ENCODE data around the gene TMEM161B. TPM values are rescaled to one million over a fixed set of nuclear protein-coding genes. Genes with fewer than 3 reads are reported as not detected.

TMEM161B gene
- total RNA-seq, 1 donor from 2014 or later: 17.4 TPM

DNA sequence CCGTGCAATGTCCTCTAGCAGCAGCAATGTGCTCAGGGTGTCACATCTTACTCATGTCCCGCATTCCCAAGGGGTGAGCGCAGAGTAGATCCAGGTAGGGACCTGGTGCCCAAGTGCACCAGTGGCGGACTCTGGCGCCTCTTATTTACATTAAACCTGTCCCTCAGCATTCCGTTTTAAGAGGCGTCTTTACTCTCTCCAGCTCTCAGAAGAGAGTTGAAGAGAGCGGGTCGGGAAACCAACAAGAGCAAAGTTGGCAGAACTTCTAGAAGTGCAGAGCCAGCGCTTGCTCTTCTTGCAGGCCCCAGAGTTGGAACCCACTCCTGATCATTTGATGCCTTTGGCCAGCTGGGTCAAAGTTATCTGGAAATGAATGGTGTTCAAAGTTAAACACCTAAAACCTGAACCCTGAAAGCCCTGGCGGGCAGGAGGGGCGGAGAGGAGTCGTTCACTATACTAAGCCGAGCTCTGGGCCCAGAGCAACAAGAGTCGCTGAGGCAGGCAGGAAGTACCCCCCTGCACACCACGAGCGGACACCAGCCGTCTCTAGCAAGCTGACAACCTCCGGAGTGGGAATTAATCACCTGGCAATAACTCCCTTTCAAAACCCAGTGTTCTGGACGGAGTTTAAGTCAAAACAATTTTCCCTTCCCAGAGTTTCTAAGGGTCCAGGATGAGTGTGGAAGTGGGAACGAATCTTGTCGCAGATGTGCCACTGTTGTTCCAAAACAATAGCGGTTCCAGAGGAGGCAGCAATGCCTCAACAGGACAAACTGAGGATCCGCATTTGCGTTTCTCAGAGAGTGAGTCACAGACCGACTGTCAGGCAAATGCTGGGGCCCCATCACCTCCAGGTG, 122.8 kb downstream of the TMEM161B start:
- TF ChIP-seq, protein P1, sequence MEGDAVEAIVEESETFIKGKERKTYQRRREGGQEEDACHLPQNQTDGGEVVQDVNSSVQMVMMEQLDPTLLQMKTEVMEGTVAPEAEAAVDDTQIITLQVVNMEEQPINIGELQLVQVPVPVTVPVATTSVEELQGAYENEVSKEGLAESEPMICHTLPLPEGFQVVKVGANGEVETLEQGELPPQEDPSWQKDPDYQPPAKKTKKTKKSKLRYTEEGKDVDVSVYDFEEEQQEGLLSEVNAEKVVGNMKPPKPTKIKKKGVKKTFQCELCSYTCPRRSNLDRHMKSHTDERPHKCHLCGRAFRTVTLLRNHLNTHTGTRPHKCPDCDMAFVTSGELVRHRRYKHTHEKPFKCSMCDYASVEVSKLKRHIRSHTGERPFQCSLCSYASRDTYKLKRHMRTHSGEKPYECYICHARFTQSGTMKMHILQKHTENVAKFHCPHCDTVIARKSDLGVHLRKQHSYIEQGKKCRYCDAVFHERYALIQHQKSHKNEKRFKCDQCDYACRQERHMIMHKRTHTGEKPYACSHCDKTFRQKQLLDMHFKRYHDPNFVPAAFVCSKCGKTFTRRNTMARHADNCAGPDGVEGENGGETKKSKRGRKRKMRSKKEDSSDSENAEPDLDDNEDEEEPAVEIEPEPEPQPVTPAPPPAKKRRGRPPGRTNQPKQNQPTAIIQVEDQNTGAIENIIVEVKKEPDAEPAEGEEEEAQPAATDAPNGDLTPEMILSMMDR (IDR thresholded peaks at IDR 0.05; ENCODE audit: insufficient read depth, low read length, severe bottlenecking): no peak
- Histone ChIP-seq H3K36me3 (ENCODE audit: control insufficient read depth, insufficient read depth, low read length) (no peaks in the 10 kb centered on the region), H3K27me3 (ENCODE audit: control insufficient read depth, insufficient read depth, low read length) (no peaks in the 10 kb centered on the region), H3K4me3 (ENCODE audit: low read depth, low read length) (no peak overlapping the region)
- no peak for FAIRE-seq
- peak; percentile 20 for DNase-seq (ENCODE audit: low read depth)

DNA sequence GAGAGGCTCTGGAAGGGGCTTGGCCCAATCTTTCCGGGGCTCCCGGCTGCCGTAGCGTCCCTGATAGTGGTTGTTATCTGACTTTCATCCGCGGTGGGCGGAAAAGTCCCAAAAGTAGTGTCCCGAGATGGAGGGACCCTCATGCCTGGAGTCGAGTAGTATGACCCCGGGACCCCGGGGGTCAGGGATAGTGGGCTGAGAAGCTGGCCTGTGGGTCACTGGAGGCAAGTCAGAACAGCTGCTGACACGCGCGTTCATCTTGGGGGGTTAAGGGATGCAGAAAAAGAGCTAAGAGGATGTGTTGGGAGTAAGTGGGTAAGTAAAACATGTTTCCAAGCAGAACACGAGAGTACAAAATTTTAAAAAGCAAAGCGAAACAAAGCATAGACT, 123.4 kb downstream of the TMEM161B start:
- Histone ChIP-seq H3K36me3 (ENCODE audit: control insufficient read depth, insufficient read depth, low read length) (no peaks in the 10 kb centered on the region), H3K27me3 (ENCODE audit: control insufficient read depth, insufficient read depth, low read length) (no peaks in the 10 kb centered on the region), H3K4me3 (ENCODE audit: low read depth, low read length) (no peak overlapping the region)
- TF ChIP-seq, protein P1 (IDR thresholded peaks at IDR 0.05; ENCODE audit: insufficient read depth, low read length, severe bottlenecking): no peak
- DNase-seq (ENCODE audit: low read depth): no peak
- no peak for FAIRE-seq
